ENCODE results near the gene LINGO3. TPM values are rescaled to one million over a fixed set of nuclear protein-coding genes. Genes with fewer than 3 reads are reported as not detected.
A peak's percentile ranks its signal among the peaks of the same experiment; 100 is the strongest.

Gene LINGO3
- total RNA-seq, 1 experiment from 2014 or later, result 2.0 TPM

DNA sequence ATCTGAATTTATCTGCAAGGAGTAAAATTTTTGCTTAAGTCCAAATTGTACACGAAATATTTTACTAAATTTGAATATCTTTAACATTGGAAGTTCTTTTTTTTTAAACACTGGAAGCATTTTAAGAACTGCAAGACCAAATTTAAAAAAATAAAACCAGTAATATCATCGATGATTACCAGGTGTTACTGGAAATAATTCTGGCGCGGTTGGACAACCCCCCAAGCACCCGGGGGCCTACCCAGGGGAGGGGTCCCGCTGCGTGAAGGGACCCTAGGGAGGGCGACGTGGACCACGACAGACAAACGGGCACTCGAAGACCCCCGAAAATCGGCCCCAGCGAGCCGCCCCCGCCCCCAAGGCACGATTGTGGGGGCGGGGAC is 39.1 kb downstream of the LINGO3 start:
- DNase-seq (ENCODE audit: low spot score), result no peak
- Mint-ChIP-seq H3K9me3 (no peaks in the 10 kb centered on the region), H3K4me3 (peak overlapping the region; percentile 82), H3K36me3 (peaks cover 8% of the 10 kb centered on the region), H3K4me1 (peaks cover 28% of the 10 kb centered on the region), H3K27me3 (ENCODE audit: low read depth) (no peaks in the 10 kb centered on the region; the same call in 1 of the 2 replicates), H3K27ac (no peak overlapping the region)
- no peak for ATAC-seq
- CTCF ChIA-PET, result no interaction called here
- TF ChIP-seq, protein P1, sequence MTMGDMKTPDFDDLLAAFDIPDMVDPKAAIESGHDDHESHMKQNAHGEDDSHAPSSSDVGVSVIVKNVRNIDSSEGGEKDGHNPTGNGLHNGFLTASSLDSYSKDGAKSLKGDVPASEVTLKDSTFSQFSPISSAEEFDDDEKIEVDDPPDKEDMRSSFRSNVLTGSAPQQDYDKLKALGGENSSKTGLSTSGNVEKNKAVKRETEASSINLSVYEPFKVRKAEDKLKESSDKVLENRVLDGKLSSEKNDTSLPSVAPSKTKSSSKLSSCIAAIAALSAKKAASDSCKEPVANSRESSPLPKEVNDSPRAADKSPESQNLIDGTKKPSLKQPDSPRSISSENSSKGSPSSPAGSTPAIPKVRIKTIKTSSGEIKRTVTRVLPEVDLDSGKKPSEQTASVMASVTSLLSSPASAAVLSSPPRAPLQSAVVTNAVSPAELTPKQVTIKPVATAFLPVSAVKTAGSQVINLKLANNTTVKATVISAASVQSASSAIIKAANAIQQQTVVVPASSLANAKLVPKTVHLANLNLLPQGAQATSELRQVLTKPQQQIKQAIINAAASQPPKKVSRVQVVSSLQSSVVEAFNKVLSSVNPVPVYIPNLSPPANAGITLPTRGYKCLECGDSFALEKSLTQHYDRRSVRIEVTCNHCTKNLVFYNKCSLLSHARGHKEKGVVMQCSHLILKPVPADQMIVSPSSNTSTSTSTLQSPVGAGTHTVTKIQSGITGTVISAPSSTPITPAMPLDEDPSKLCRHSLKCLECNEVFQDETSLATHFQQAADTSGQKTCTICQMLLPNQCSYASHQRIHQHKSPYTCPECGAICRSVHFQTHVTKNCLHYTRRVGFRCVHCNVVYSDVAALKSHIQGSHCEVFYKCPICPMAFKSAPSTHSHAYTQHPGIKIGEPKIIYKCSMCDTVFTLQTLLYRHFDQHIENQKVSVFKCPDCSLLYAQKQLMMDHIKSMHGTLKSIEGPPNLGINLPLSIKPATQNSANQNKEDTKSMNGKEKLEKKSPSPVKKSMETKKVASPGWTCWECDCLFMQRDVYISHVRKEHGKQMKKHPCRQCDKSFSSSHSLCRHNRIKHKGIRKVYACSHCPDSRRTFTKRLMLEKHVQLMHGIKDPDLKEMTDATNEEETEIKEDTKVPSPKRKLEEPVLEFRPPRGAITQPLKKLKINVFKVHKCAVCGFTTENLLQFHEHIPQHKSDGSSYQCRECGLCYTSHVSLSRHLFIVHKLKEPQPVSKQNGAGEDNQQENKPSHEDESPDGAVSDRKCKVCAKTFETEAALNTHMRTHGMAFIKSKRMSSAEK (CRISPR knock-in tag; IDR thresholded peaks at IDR 0.05; ENCODE audit: borderline replicate concordance), result no peak
- peak; percentile 59; the same call in 1 of the 2 replicates for TF ChIP-seq ZNF423 (CRISPR knock-in tag; IDR thresholded peaks at IDR 0.05)
- POLR2A ChIA-PET, result no interaction called here

DNA sequence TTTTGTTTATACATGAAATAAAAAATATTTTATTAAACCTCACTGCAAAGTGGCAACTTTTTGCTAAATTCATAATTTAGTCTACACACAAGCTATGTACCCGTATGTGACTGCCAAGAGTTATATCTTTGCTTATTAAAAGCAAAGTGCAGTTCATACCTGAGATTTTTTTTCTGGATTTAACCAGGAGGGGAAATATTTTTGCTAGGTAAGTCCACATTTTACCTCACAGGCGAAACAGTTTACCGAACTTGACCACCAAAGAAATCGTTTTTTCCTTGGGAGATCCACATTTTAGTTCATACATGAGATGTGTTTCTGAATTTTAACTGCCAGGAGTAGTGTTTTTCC is 39.5 kb downstream of the LINGO3 start:
- POLR2A ChIA-PET, result no interaction called here
- CTCF ChIA-PET, result no interaction called here
- ATAC-seq, result no peak

More for the DNA sequence above, 39.5 kb downstream of the LINGO3 start:
- H3K27ac Mint-ChIP-seq, result peak overlapping the region; percentile 29; the same call in 1 of the 2 replicates
- TF ChIP-seq, protein P2, sequence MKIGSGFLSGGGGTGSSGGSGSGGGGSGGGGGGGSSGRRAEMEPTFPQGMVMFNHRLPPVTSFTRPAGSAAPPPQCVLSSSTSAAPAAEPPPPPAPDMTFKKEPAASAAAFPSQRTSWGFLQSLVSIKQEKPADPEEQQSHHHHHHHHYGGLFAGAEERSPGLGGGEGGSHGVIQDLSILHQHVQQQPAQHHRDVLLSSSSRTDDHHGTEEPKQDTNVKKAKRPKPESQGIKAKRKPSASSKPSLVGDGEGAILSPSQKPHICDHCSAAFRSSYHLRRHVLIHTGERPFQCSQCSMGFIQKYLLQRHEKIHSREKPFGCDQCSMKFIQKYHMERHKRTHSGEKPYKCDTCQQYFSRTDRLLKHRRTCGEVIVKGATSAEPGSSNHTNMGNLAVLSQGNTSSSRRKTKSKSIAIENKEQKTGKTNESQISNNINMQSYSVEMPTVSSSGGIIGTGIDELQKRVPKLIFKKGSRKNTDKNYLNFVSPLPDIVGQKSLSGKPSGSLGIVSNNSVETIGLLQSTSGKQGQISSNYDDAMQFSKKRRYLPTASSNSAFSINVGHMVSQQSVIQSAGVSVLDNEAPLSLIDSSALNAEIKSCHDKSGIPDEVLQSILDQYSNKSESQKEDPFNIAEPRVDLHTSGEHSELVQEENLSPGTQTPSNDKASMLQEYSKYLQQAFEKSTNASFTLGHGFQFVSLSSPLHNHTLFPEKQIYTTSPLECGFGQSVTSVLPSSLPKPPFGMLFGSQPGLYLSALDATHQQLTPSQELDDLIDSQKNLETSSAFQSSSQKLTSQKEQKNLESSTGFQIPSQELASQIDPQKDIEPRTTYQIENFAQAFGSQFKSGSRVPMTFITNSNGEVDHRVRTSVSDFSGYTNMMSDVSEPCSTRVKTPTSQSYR (CRISPR knock-in tag; IDR thresholded peaks at IDR 0.05), result no peak
- no peak for TF ChIP-seq PRRX2 (CRISPR knock-in tag; IDR thresholded peaks at IDR 0.05)
- TF ChIP-seq ZNF671 (CRISPR knock-in tag; IDR thresholded peaks at IDR 0.05), result no peak
- TF ChIP-seq, protein P3, sequence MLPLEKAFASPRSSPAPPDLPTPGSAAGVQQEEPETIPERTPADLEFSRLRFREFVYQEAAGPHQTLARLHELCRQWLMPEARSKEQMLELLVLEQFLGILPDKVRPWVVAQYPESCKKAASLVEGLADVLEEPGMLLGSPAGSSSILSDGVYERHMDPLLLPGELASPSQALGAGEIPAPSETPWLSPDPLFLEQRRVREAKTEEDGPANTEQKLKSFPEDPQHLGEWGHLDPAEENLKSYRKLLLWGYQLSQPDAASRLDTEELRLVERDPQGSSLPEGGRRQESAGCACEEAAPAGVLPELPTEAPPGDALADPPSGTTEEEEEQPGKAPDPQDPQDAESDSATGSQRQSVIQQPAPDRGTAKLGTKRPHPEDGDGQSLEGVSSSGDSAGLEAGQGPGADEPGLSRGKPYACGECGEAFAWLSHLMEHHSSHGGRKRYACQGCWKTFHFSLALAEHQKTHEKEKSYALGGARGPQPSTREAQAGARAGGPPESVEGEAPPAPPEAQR (CRISPR knock-in tag; IDR thresholded peaks at IDR 0.05), result no peak
- TF ChIP-seq, protein P4, sequence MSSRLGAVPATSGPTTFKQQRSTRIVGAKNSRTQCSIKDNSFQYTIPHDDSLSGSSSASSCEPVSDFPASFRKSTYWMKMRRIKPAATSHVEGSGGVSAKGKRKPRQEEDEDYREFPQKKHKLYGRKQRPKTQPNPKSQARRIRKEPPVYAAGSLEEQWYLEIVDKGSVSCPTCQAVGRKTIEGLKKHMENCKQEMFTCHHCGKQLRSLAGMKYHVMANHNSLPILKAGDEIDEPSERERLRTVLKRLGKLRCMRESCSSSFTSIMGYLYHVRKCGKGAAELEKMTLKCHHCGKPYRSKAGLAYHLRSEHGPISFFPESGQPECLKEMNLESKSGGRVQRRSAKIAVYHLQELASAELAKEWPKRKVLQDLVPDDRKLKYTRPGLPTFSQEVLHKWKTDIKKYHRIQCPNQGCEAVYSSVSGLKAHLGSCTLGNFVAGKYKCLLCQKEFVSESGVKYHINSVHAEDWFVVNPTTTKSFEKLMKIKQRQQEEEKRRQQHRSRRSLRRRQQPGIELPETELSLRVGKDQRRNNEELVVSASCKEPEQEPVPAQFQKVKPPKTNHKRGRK (CRISPR knock-in tag; IDR thresholded peaks at IDR 0.05; ENCODE audit: borderline replicate concordance), result no peak
- no peak for TF ChIP-seq ELF4 (CRISPR knock-in tag; IDR thresholded peaks at IDR 0.05; ENCODE audit: low read depth)
- TF ChIP-seq, protein P5, sequence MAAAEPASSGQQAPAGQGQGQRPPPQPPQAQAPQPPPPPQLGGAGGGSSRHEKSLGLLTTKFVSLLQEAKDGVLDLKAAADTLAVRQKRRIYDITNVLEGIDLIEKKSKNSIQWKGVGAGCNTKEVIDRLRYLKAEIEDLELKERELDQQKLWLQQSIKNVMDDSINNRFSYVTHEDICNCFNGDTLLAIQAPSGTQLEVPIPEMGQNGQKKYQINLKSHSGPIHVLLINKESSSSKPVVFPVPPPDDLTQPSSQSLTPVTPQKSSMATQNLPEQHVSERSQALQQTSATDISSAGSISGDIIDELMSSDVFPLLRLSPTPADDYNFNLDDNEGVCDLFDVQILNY (CRISPR knock-in tag; IDR thresholded peaks at IDR 0.05), result no peak
- no peaks in the 10 kb centered on the region for H3K9me3 Mint-ChIP-seq
- peaks cover 26% of the 10 kb centered on the region for H3K4me1 Mint-ChIP-seq
- H3K27me3 Mint-ChIP-seq (ENCODE audit: low read depth), result no peaks in the 10 kb centered on the region; the same call in 1 of the 2 replicates
- peak overlapping the region; percentile 82 for H3K4me3 Mint-ChIP-seq
- DNase-seq (ENCODE audit: low spot score), result no peak
- H3K36me3 Mint-ChIP-seq, result peaks cover 8% of the 10 kb centered on the region
